KOPT-K1 (cell line): ENCODE results near the gene SLCO4A1.

Source experiments
- H3K27ac ChIP-seq: fragments of 200-600 bp; sonication (generic); 2 replicates; pipeline ENCODE4 v1.5.1; 2016; ENCODE audit warnings: antibody characterized with exemption, mild to moderate bottlenecking, low read depth, low read length; ENCODE audit not compliant: poor library complexity, severe bottlenecking
- H3K36me3 ChIP-seq: fragments of 200-600 bp; sonication (generic); 2 replicates; pipeline ENCODE4 v1.5.1; 2017; ENCODE audit warnings: antibody characterized with exemption, mild to moderate bottlenecking, low read length, moderate library complexity; ENCODE audit not compliant: insufficient read depth
- H3K9me3 ChIP-seq: fragments of 200-600 bp; sonication (generic); 2 replicates; pipeline ENCODE4 v1.5.1; 2017; ENCODE audit warnings: antibody characterized with exemption, low read length, mild to moderate bottlenecking; ENCODE audit not compliant: insufficient read depth, poor library complexity, severe bottlenecking

The SLCO4A1 gene

GRCh38 chr20:62703853-62704228, 61.5 kb downstream of the SLCO4A1 start:
- Histone ChIP-seq H3K27ac (no peak overlapping the region), H3K36me3 (no peaks in the 10 kb centered on the region), H3K9me3 (no peaks in the 10 kb centered on the region)

DNA sequence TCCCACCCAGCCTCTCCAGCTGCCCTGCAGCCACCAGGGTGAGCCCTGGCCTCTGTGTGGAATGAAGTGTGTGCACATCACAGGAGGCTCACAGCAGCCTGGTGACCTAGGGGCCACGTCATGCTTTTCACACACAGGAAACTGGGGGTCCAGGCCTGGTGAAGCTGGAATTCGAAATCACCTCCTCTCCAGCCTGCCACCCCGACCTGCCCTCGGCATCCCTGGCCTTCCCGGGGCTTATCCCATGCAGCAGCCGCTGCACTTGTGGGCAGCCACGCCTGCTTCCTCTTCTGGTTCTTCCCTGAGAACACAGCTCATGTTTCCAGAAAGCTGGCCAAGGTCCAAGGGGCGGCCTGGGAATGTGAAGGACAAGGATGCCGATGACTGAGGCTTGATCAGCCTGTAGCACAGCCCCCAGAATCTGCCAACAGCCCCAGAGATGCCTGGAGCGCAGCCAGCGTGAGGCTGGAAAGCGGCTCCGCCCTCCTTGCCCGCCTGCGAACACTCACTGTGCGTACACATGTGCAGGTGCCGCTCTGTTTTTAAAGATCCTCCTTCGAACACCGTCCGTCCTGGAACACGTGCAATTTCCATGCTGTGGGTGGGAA, 62.1 kb downstream of the SLCO4A1 start:
- Histone ChIP-seq H3K36me3 (no peaks in the 10 kb centered on the region), H3K9me3 (no peaks in the 10 kb centered on the region), H3K27ac (no peak overlapping the region)

DNA sequence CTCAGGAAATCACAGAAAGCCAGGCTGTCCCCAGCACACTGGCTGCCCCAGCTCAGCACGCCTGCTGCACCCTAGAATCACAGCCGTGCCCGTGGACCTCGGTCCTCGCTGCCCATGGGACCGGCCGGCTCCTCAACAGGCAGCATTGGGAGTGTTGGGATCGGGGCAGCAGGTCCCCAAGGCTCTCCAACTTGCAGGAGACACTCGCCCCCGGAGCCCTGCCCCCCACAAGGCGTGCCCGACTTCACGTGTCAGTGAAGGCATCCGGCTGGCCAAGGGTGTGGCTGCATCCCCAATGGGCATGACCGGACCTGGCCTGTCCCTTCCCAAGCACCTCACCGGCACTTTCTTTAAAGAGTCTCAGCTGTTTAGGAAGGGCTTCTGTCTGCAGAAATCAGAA, 63.3 kb downstream of the SLCO4A1 start:
- Histone ChIP-seq H3K27ac (no peak overlapping the region), H3K36me3 (no peaks in the 10 kb centered on the region), H3K9me3 (no peaks in the 10 kb centered on the region)

DNA sequence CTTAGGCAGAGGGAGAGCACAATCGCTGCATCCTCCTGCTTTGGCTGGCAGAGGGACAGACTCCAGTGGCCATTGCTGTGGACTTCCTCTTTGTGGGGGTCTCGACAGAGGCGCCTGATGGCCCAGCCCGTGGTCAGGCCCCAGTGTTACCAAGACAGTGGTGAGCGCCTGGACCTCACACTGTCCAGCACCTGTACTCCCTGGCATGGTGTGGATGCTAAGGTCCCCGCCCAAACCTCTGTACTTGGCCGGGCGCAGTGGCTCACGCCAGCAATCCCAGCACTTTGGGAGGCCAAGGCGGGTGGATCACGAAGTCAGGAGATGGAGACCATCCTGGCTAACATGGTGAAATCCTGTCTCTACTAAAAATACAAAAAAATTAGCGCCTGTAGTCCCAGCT, 64.0 kb downstream of the SLCO4A1 start:
- no peaks in the 10 kb centered on the region for H3K36me3 ChIP-seq
- H3K9me3 ChIP-seq, result no peaks in the 10 kb centered on the region
- no peak overlapping the region for H3K27ac ChIP-seq

GRCh38 chr20:62706857-62707256, 64.6 kb downstream of the SLCO4A1 start:
- H3K27ac ChIP-seq, result peak overlapping the region; percentile 20
- H3K9me3 ChIP-seq, result no peaks in the 10 kb centered on the region

GRCh38 chr20:62707276-62707920, 65.1 kb downstream of the SLCO4A1 start:
- Histone ChIP-seq H3K9me3 (no peaks in the 10 kb centered on the region), H3K27ac (peak overlapping the region; percentile 20)

More at GRCh38 chr20:62706857-62707256, 64.6 kb downstream of the SLCO4A1 start:
- no peaks in the 10 kb centered on the region for H3K36me3 ChIP-seq

GRCh38 chr20:62707921-62708521, 65.7 kb downstream of the SLCO4A1 start:
- peak overlapping the region; percentile 22 for H3K27ac ChIP-seq
- no peaks in the 10 kb centered on the region for H3K9me3 ChIP-seq
- H3K36me3 ChIP-seq, result no peaks in the 10 kb centered on the region

More at GRCh38 chr20:62707276-62707920, 65.1 kb downstream of the SLCO4A1 start:
- H3K36me3 ChIP-seq, result no peaks in the 10 kb centered on the region

DNA sequence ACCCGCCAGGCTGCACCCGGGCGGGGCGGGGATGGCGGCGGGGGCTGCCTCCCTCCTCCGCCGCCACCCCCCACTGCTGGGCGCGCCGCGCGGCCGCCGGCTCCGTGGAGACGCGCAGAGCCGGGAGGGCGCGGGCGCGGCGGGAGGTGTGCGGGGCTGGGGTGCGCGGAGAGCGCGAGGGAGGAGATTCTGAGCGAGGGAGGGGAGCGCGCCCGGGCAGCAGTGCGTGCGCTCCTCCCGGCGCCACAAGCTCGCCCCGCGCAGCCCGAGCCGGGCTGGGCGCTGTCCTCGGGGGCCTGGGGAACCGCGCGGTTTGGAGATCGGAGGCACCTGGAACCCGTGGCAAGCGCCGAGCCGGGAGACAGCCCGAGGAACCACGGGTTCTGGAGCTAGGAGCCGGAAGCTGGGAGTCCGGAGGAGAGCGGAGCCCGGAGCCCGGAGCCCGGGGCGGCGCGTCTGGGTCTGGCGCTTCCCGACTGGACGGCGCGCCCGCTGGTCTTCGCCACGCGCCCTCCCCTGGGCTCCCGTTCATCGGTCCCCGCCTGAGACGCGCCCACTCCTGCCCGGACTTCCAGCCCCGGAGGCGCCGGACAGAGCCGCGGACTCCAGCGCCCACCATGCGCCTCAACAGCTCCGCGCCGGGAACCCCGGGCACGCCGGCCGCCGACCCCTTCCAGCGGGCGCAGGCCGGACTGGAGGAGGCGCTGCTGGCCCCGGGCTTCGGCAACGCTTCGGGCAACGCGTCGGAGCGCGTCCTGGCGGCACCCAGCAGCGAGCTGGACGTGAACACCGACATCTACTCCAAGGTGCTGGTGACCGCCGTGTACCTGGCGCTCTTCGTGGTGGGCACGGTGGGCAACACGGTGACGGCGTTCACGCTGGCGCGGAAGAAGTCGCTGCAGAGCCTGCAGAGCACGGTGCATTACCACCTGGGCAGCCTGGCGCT, 66.6 kb downstream of the SLCO4A1 start, which contains the start of gene NTSR1:
NTSR1 (plus strand) TSS at position 246 of the 946 bp plus-strand sequence; CDS start at position 618, 372 bp downstream.
- peak within 1 kb of the TSS; percentile 22 for H3K27ac ChIP-seq
- no peaks in the 10 kb centered on the region for H3K36me3 ChIP-seq
- no peaks in the 10 kb centered on the region for H3K9me3 ChIP-seq

DNA sequence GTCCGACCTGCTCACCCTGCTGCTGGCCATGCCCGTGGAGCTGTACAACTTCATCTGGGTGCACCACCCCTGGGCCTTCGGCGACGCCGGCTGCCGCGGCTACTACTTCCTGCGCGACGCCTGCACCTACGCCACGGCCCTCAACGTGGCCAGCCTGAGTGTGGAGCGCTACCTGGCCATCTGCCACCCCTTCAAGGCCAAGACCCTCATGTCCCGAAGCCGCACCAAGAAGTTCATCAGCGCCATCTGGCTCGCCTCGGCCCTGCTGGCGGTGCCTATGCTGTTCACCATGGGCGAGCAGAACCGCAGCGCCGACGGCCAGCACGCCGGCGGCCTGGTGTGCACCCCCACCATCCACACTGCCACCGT, 67.2 kb downstream of the SLCO4A1 start:
- H3K27ac ChIP-seq, result no peak overlapping the region
- H3K9me3 ChIP-seq, result no peaks in the 10 kb centered on the region
- no peaks in the 10 kb centered on the region for H3K36me3 ChIP-seq

DNA sequence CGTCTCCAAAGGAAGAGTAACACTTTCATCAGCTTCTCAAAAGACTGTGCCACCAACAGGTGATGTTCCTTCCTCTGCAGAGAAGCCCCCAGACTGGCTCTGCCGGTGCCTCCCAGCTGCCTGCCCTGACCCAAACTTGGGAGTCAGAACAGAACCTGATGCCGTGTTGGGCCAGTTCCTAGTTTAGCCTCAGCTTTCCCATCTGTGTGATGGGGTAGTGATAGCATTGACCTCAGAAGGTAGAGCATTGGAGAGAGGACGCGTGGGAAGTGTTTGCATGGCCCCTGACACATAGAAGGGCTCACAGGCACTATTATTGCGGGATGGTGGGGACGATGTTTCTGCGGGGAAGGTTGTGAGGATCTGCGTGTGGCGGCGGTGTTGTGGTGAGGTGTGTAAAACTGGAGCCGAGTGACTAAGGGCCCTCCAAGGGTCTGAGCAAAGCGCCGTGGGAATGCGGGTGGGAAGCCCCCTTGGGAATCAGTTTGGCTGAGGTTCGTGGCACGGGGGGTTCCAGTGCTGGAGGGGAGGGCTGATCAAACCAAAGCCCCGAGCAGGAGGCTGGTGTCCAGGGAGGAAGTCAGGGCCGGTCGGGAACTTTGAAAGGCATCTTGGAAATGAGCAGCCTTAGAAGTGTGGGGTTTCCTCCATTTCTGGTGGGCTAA, 68.0 kb downstream of the SLCO4A1 start:
- H3K36me3 ChIP-seq, result no peaks in the 10 kb centered on the region
- no peak overlapping the region for H3K27ac ChIP-seq

GRCh38 chr20:62710886-62711702, 68.8 kb downstream of the SLCO4A1 start:
- Histone ChIP-seq H3K9me3 (no peaks in the 10 kb centered on the region), H3K36me3 (no peaks in the 10 kb centered on the region), H3K27ac (no peak overlapping the region)

More for the DNA sequence above, 68.0 kb downstream of the SLCO4A1 start:
- no peaks in the 10 kb centered on the region for H3K9me3 ChIP-seq

DNA sequence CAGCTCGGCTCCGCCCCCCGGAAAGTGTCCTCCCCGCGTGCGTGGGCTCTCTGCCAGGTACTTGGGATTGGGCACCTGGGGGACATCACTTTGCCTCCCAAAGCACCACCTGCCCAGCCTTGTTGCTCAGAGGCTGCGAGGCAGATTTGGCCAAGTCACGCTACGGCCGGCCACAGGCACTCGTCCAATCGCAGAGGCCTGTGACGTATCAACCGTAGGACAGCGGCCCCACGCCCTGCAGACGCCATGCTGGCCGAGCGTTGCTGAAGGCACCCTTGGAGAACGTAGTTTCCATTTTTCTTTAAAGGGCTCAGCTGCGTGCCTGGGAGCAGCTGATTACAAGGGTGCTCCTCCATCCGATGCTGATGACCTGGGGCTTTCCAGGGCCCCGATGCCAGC, 69.4 kb downstream of the SLCO4A1 start:
- H3K36me3 ChIP-seq, result no peaks in the 10 kb centered on the region
- H3K9me3 ChIP-seq, result no peaks in the 10 kb centered on the region
- H3K27ac ChIP-seq, result no peak overlapping the region

DNA sequence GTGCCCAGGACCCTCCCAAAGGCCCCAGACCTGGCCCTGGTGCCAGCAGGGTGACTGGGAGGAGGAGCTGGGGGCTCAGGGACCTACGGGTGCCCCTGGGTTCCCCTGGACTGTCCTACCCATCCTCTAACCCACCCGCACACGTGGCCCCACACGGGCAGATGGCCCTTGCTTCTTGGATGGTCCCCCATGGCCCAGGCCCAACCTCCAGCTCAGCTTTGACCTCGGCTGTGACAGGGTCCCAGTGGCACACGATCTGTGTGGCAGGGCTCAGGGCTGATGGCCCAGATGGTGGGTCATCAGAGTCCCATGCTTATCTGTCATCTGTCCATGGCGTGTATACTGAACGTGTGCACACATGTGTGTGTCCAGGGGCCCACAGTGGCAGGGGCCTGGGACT, 70.3 kb downstream of the SLCO4A1 start:
- no peak overlapping the region for H3K27ac ChIP-seq
- H3K36me3 ChIP-seq, result no peaks in the 10 kb centered on the region
- H3K9me3 ChIP-seq, result no peaks in the 10 kb centered on the region

DNA sequence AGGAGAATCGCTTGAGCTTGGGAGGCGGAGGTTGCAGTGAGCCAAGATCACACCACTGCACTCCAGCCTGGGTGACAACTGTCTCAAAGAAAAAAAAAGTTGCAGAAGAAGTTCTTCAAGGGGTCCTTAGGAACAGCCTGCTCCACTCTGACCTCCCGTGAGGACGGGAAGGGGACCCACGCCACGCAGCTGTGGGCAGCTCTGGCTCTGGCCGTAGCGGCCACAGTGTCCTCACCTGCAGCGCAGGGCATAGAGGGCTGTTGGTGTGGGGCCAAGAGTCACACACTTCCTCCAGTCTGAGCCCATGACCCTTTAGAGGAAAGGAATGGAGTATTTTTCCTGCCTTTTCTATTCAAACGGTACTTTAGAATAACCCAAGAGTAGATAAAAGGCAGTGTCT, 71.7 kb downstream of the SLCO4A1 start:
- Histone ChIP-seq H3K36me3 (no peaks in the 10 kb centered on the region), H3K9me3 (no peaks in the 10 kb centered on the region), H3K27ac (no peak overlapping the region)
